BJ (cell line): ENCODE results near the gene WT1. TPM values are rescaled to one million over a fixed set of nuclear protein-coding genes. Genes with fewer than 3 reads are reported as not detected.

Source experiments
- CTCF ChIA-PET: fragments of 350-600 bp; formaldehyde crosslinking; extraction: SDS; loops from one replicate; lab custom pipeline; 2021; ENCODE audit warnings: antibody characterized with exemption, inconsistent platforms; lab: Yijun Ruan, JAX
- POLR2A ChIA-PET: fragments of 300-600 bp; sonication (Branson Sonifier 250); formaldehyde crosslinking; extraction: SDS; loops from one replicate; lab custom pipeline; 2021; ENCODE audit warnings: antibody characterized with exemption; lab: Charles Lee
- DNase-seq: peaks from one replicate; pipeline ENCODE4 v3.0.0-alpha.2; 2011; ENCODE audit warnings: low read depth
- H3K27me3 ChIP-seq: 2 replicates; pipeline ENCODE4 v1.6.0; 2011; ENCODE audit warnings: low read length; ENCODE audit not compliant: control insufficient read depth, insufficient read depth
- H3K36me3 ChIP-seq: 2 replicates; pipeline ENCODE4 v1.5.1; 2011; ENCODE audit warnings: low read length; ENCODE audit not compliant: control insufficient read depth, insufficient read depth
- H3K4me3 ChIP-seq: 2 replicates; pipeline ENCODE4 v1.5.1; 2011; ENCODE audit warnings: low read depth, mild to moderate bottlenecking, control low read depth, low read length
- polyA plus RNA-seq: library from polyadenylated mRNA; depleted of rRNA; stranded (reverse); fragments of >200 nt; gene quantifications from 2 replicates; pipeline ENCODE4 v1.2.3, GENCODE V29; 2011
- TF ChIP-seq, protein P1 (sequence below): IDR thresholded peaks from 2 replicates; pipeline ENCODE4 v1.5.1; 2011; ENCODE audit warnings: low read depth, mild to moderate bottlenecking, control low read depth, inconsistent platforms, low read length, moderate library complexity; ENCODE audit not compliant: insufficient read depth

Gene WT1
- polyA plus RNA-seq, 1 experiment = not detected

DNA sequence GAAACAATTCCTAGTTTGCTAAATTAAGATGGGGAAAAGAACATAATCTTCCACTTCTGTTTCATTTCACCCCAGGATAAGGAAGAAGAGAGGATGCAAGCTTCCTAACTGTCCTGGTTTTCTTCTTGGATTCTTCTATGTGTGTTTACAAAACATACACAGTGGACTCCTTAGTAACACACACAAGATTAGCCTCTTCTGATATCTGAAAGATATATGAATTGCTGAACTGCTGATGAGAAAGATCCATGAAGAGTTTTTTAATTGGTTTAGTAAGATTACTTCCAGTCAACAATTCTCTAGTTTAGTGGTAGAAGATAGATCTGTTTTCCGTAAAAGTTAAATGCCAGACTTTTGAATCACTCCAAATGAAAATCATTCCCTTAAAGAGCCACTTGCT, 86.8 kb downstream of the WT1 start:
- DNase-seq = no peak
- Histone ChIP-seq H3K4me3 (no peak overlapping the region), H3K36me3 (no peaks in the 10 kb centered on the region), H3K27me3 (no peaks in the 10 kb centered on the region; the same call in 1 of the 2 replicates)
- TF ChIP-seq, protein P1, sequence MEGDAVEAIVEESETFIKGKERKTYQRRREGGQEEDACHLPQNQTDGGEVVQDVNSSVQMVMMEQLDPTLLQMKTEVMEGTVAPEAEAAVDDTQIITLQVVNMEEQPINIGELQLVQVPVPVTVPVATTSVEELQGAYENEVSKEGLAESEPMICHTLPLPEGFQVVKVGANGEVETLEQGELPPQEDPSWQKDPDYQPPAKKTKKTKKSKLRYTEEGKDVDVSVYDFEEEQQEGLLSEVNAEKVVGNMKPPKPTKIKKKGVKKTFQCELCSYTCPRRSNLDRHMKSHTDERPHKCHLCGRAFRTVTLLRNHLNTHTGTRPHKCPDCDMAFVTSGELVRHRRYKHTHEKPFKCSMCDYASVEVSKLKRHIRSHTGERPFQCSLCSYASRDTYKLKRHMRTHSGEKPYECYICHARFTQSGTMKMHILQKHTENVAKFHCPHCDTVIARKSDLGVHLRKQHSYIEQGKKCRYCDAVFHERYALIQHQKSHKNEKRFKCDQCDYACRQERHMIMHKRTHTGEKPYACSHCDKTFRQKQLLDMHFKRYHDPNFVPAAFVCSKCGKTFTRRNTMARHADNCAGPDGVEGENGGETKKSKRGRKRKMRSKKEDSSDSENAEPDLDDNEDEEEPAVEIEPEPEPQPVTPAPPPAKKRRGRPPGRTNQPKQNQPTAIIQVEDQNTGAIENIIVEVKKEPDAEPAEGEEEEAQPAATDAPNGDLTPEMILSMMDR = no peak
- ChIA-PET CTCF (no interaction called here), POLR2A (no interaction called here)

GRCh38 chr11:32344946-32345345, 90.4 kb downstream of the WT1 start:
- no peak for DNase-seq
- CTCF ChIA-PET = no interaction called here

GRCh38 chr11:32343325-32344008, 91.9 kb downstream of the WT1 start:
- ChIA-PET CTCF (interaction anchor here (0.5 to 1.7 kb wide), 3 partner anchors 8 to 110 kb away, joined by 3 read pairs; no protein-coding TSS in a partner anchor), POLR2A (no interaction called here)
- Histone ChIP-seq H3K27me3 (peaks cover 1% of the 10 kb centered on the region; the same call in 1 of the 2 replicates), H3K36me3 (no peaks in the 10 kb centered on the region), H3K4me3 (no peak overlapping the region)
- TF ChIP-seq, protein P1 = no peak
- DNase-seq = no peak

More at GRCh38 chr11:32344946-32345345, 90.4 kb downstream of the WT1 start:
- H3K27me3 ChIP-seq = peaks cover 1% of the 10 kb centered on the region; the same call in 1 of the 2 replicates
- TF ChIP-seq, protein P1 = no peak
- POLR2A ChIA-PET = no interaction called here
- no peak overlapping the region for H3K4me3 ChIP-seq
- no peaks in the 10 kb centered on the region for H3K36me3 ChIP-seq

DNA sequence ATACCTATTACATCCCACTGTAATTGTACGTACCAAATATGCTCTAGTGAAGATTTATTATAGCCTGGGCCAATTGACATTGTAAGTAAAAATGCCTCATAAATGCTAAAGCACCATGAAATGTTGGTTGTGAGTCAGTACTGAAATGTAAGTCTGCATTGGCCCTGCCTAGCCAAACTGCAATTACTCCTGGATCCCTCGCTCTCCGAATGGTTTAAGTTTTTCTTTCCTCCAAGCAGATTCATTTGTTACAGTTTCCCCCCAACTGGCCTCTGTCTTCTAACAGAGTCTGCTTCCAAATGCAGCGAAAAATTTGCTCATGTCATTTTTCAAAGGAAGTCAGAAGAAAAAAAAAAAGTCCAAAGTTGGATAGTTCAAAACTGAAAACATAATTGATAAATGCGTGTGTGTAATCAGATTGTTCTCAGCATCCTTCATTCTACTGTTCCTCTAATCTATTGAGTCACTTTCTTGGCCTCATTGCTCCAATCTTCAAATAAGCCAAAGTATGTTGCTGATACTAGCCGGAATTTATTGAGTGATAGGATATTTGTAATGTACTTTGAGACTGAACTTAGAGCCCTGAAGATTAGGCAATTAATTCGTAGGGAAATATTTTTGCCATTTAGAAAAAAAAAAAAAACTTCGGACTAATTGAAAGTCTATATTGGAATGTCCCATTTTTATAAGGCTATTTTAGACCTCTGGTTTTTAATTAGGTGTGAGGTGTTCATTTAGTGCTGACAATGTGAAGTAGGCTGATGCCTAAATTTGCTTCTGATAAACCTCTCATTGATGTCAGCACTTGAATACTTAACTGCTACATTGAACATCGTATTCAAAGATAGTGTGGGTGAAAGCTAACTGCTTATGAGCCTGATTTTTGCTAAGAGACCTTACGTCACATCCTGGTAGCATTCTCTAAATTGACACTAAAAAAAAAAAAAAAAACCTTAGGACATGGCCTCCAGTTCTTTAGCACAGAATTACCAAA, 93.4 kb downstream of the WT1 start:
- no peak overlapping the region for H3K4me3 ChIP-seq
- peaks cover 1% of the 10 kb centered on the region; the same call in 1 of the 2 replicates for H3K27me3 ChIP-seq
- ChIA-PET POLR2A (no interaction called here), CTCF (no interaction called here)
- TF ChIP-seq, protein P1 = no peak
- no peaks in the 10 kb centered on the region for H3K36me3 ChIP-seq
- DNase-seq = no peak

DNA sequence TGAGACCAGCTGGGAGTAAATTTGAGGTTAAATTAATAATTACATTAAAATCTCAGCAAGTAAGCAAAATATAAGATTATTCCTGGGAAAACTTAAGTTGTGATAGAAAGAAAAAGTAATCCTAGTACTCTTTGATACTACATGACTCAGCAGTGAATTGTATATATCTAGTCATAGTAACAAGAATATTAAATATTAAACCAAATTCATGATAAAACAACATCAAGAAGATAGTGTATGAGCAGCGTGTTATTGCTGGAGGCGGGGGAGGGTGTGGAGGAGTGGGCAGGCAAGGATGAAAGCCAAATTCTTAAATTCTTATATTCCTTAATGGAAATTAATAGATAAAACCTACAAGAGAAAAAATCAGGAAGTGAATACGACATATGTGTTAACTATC, 95.2 kb downstream of the WT1 start:
- DNase-seq = no peak
- ChIA-PET CTCF (no interaction called here), POLR2A (no interaction called here)
- no peaks in the 10 kb centered on the region for H3K36me3 ChIP-seq
- peaks cover 1% of the 10 kb centered on the region; the same call in 1 of the 2 replicates for H3K27me3 ChIP-seq
- TF ChIP-seq, protein P1 = no peak
- H3K4me3 ChIP-seq = no peak overlapping the region
